ENCODE results near the gene PTH1R. TPM values are rescaled to one million over a fixed set of nuclear protein-coding genes. Genes with fewer than 3 reads are reported as not detected.

Gene PTH1R
- total RNA-seq, 2 donors from 2014 or later = 0.69 to 4.8 TPM

DNA sequence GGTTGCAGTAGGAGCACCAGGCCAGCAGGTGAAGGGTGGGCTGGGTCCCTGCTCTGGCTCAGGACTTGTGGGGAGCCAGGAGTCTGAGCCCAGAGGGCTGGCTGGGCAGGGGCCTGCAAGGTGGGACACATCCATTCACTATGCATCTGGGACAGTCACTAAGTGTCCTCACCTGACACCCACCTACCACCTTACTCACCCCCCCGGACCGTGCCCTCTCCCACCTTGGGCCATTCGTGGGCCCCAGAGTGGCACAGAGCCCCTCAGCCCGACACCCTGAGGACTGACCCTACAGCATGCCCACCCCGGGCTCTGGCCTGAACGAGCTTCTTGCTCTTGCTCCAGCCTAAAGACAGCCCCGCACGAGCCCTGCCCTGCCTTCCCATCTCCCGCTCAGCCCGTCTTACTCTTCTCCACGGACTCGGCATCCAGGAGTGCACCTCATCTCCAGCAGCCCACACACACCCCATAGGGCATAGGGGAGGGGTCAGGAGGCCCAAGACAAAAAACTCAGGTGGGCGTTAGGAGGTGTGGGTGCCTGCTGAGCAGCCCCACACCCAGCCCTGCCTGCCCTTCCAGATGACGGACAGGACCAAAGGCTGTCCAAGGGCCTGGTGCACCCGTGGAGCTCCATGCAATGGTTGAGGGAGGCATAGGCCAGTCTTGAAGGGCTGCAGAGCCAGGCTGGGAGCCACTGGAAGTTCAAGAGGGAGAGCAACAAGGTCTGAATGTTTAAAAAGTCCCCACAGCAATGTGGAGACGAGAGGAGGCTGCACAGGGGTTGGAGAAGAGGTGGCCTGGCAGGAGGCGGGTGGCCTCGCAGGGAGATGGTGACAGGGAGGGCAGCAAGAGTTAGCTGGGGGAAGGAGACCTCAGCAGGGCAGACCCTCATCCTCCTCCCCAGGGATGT is 27.0 kb downstream of the PTH1R start:
- Mint-ChIP-seq H3K4me1 (no peaks in the 10 kb centered on the region), H3K36me3 (ENCODE audit: low read depth) (no peaks in the 10 kb centered on the region), H3K27ac (no peak overlapping the region), H3K4me3 (no peak overlapping the region), H3K9me3 (no peaks in the 10 kb centered on the region), H3K27me3 (ENCODE audit: insufficient read depth) (no peaks in the 10 kb centered on the region)
- Histone ChIP-seq H3K9ac (ENCODE audit: extremely low read depth, low read length, poor library complexity, severe bottlenecking) (no peak overlapping the region), H3K36me3 (ENCODE audit: control insufficient read depth, insufficient read depth, low read length) (no peaks in the 10 kb centered on the region), H3K4me1 (ENCODE audit: control insufficient read depth, insufficient read depth, low read length) (no peaks in the 10 kb centered on the region), H3K27ac (ENCODE audit: low read depth, low read length) (no peak overlapping the region), H3K27me3 (ENCODE audit: control insufficient read depth, insufficient read depth, low read length, poor library complexity, severe bottlenecking) (no peaks in the 10 kb centered on the region), H3K9me3 (ENCODE audit: control insufficient read depth, low read length) (no peaks in the 10 kb centered on the region), H3K4me3 (ENCODE audit: low read length) (no peak overlapping the region)
- no peak for DNase-seq
- TF ChIP-seq, protein P1, sequence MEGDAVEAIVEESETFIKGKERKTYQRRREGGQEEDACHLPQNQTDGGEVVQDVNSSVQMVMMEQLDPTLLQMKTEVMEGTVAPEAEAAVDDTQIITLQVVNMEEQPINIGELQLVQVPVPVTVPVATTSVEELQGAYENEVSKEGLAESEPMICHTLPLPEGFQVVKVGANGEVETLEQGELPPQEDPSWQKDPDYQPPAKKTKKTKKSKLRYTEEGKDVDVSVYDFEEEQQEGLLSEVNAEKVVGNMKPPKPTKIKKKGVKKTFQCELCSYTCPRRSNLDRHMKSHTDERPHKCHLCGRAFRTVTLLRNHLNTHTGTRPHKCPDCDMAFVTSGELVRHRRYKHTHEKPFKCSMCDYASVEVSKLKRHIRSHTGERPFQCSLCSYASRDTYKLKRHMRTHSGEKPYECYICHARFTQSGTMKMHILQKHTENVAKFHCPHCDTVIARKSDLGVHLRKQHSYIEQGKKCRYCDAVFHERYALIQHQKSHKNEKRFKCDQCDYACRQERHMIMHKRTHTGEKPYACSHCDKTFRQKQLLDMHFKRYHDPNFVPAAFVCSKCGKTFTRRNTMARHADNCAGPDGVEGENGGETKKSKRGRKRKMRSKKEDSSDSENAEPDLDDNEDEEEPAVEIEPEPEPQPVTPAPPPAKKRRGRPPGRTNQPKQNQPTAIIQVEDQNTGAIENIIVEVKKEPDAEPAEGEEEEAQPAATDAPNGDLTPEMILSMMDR (conservative IDR thresholded peaks at IDR 0.05) = peak; percentile 28
- 87 to 91% methylated on average over 9 to 18 of the region's 18 CpGs for WGBS, 2 experiments (ENCODE audit: insufficient coverage in 1 of 2, insufficient read length in 1 of 2)

DNA sequence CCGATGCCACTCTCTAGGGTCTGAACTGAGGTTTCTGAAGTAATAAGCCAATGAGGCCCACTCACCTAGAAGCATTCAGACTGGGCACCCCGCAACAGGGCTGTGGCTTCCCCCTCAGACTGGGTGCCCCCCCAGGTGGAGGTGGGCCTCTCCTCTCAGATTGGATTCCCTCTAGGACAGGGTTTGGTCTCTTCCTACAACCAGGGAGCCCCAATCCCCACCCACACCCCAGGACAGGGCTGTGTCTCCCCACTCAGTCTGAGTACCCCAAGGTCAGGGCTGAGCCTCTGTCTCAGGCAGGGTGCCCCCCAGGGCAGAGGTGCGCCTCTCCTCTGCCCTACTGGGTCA is 27.7 kb downstream of the PTH1R start:
- Mint-ChIP-seq H3K36me3 (ENCODE audit: low read depth) (no peaks in the 10 kb centered on the region), H3K4me3 (no peak overlapping the region), H3K4me1 (no peaks in the 10 kb centered on the region), H3K27me3 (ENCODE audit: insufficient read depth) (no peaks in the 10 kb centered on the region), H3K9me3 (no peaks in the 10 kb centered on the region), H3K27ac (no peak overlapping the region)
- Histone ChIP-seq H3K27ac (ENCODE audit: low read depth, low read length) (no peak overlapping the region), H3K27me3 (ENCODE audit: control insufficient read depth, insufficient read depth, low read length, poor library complexity, severe bottlenecking) (no peaks in the 10 kb centered on the region), H3K4me1 (ENCODE audit: control insufficient read depth, insufficient read depth, low read length) (no peaks in the 10 kb centered on the region), H3K36me3 (ENCODE audit: control insufficient read depth, insufficient read depth, low read length) (no peaks in the 10 kb centered on the region), H3K4me3 (ENCODE audit: low read length) (no peak overlapping the region), H3K9me3 (ENCODE audit: control insufficient read depth, low read length) (no peaks in the 10 kb centered on the region), H3K9ac (ENCODE audit: extremely low read depth, low read length, poor library complexity, severe bottlenecking) (no peak overlapping the region)
- TF ChIP-seq, protein P1 (conservative IDR thresholded peaks at IDR 0.05) = no peak
- DNase-seq = no peak
- 80 to 92% methylated on average over 1 to 3 of the region's 3 CpGs for WGBS, 2 experiments (ENCODE audit: insufficient coverage in 1 of 2, insufficient read length in 1 of 2)

DNA sequence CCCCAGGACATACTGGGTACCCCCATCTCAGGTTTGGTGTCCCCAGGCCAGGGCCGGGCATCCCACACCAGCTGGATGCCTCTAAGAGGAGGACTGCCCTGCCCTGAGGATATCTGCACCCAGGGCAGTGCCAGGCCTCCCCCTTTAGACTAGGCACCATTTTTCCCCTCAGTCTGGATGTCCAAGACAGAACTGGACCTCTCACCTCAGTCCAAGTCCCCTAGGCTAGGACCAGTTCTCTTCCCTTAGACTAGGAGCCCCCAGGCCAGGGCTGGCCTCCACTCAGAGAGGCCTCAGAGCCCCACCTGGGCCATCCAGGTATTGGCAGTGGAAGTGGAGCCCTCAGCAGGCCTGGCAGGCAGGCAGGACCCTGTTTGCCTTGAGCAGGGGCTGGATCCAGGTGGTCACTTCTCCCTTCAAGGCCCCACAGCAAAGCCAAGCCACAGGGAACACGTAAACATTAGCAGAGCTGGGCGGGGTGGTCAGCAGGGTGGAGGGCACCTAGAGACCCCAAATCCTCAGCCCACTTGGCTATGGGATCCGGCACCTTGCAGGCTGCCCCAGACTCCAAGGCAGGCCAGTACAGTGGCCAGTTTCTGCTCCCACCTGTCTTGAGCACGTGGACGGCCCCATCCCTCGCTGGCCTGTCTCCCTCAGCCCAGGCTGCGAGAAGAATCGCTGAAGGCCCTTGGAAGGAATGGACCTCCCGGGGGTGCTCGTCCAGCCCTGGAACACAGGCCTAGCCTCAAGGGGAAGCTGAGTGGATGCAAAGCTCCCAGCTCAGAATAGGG is 28.3 kb downstream of the PTH1R start:
- Mint-ChIP-seq H3K4me3 (no peak overlapping the region), H3K4me1 (no peaks in the 10 kb centered on the region), H3K36me3 (ENCODE audit: low read depth) (no peaks in the 10 kb centered on the region), H3K27me3 (ENCODE audit: insufficient read depth) (no peaks in the 10 kb centered on the region), H3K27ac (no peak overlapping the region), H3K9me3 (no peaks in the 10 kb centered on the region)
- Histone ChIP-seq H3K4me1 (ENCODE audit: control insufficient read depth, insufficient read depth, low read length) (no peaks in the 10 kb centered on the region), H3K27ac (ENCODE audit: low read depth, low read length) (no peak overlapping the region), H3K36me3 (ENCODE audit: control insufficient read depth, insufficient read depth, low read length) (no peaks in the 10 kb centered on the region), H3K9me3 (ENCODE audit: control insufficient read depth, low read length) (no peaks in the 10 kb centered on the region), H3K4me3 (ENCODE audit: low read length) (no peak overlapping the region), H3K9ac (ENCODE audit: extremely low read depth, low read length, poor library complexity, severe bottlenecking) (no peak overlapping the region), H3K27me3 (ENCODE audit: control insufficient read depth, insufficient read depth, low read length, poor library complexity, severe bottlenecking) (no peaks in the 10 kb centered on the region)
- WGBS, 2 experiments (ENCODE audit: insufficient coverage in 1 of 2, insufficient read length in 1 of 2) = 85 to 92% methylated on average over 5 to 11 of the region's 11 CpGs
- DNase-seq = no peak
- TF ChIP-seq, protein P1 (conservative IDR thresholded peaks at IDR 0.05) = no peak
